Measurements from ENCODE around the gene CDH6. TPM values are rescaled to one million over a fixed set of nuclear protein-coding genes. Genes with fewer than 3 reads are reported as not detected.

CDH6 gene
- total and polyA plus RNA-seq, 2 of the 13 experiments (the other 11 are each of a cell fraction or from before 2014, with no cell fraction given), result not detected

DNA sequence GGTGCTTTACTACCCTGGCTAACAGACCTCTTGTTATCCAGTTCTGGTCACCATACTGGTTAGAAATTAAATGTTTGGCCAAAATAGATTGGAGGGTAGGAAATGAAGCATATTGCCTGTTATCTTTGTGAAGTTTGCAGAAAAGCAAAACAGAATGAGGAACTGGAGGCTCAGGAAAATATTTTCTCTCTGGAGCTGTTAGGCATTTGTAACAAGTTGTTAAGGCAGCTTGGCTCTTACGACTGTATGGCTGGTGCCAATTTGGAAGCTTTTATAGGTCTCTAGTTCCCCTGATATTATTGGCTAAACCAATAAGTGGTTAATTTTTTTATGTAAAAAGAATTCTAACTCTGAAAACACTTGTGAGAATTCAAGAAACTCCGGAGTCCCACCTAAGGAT, 35.8 kb downstream of the CDH6 start:
- Histone ChIP-seq H3K4me2 (ENCODE audit: low read depth, low read length) (no peak overlapping the region), H3K4me3 (replicated peaks in 1 of 3; ENCODE audit: insufficient read depth in 1 of 3, low read depth in 2 of 3, low read length in 3 of 3) (no peak overlapping the region), H3K9ac (ENCODE audit: insufficient read depth, low read depth, low read length) (no peak overlapping the region), H3K36me3 (replicated peaks in 1 of 2; ENCODE audit: control insufficient read depth in 1 of 2, insufficient read depth in 2 of 2, low read length in 2 of 2) (no peaks in the 10 kb centered on the region), H2AFZ (ENCODE audit: low read length) (no peak overlapping the region), H3K9me3 (ENCODE audit: low read length) (no peaks in the 10 kb centered on the region), H3K27ac (ENCODE audit: extremely low read length, insufficient read depth, low read length) (no peak overlapping the region), H3K4me1 (ENCODE audit: insufficient read depth, low read length) (no peaks in the 10 kb centered on the region), H3K79me2 (ENCODE audit: insufficient read depth, low read length) (no peaks in the 10 kb centered on the region), H4K20me1 (ENCODE audit: insufficient read depth, low read length) (no peaks in the 10 kb centered on the region), H3K27me3 (ENCODE audit: control insufficient read depth in 1 of 2, insufficient read depth in 2 of 2, low read length in 2 of 2) (no peaks in the 10 kb centered on the region)
- in situ Hi-C loops (cut with HindIII; ENCODE audit: extremely low pct_ligation_motif_present, low pct_unique_long_range_greater_than_20kb) (loop anchor here (25.0 kb wide), 1 partner anchor 1192 kb away; no protein-coding TSS in a partner anchor), intact Hi-C loops (cut with micrococcal nuclease; ENCODE audit: unreplicated experiment) (no loop called here)
- TF ChIP-seq ZSCAN20 (CRISPR knock-in tag; IDR thresholded peaks at IDR 0.05; ENCODE audit: borderline replicate concordance) (no peak), MAFF (IDR thresholded peaks at IDR 0.05; ENCODE audit: low read depth, low read length) (no peak), CENPX (CRISPR knock-in tag; IDR thresholded peaks at IDR 0.05) (no peak), PRMT3 (CRISPR knock-in tag; IDR thresholded peaks at IDR 0.05; ENCODE audit: borderline replicate concordance, low read depth) (no peak), ZNF354B (CRISPR knock-in tag; IDR thresholded peaks at IDR 0.05) (no peak), BRCA1 (CRISPR knock-in tag; IDR thresholded peaks at IDR 0.05) (no peak), TOE1 (CRISPR knock-in tag; IDR thresholded peaks at IDR 0.05) (no peak), ZNF296 (CRISPR knock-in tag; conservative IDR thresholded peaks at IDR 0.05) (no peak), NBN (conservative IDR thresholded peaks at IDR 0.05) (no peak), ZNF530 (CRISPR knock-in tag; IDR thresholded peaks at IDR 0.05; ENCODE audit: low read depth) (no peak), ZBTB3 (CRISPR knock-in tag; IDR thresholded peaks at IDR 0.05; ENCODE audit: borderline replicate concordance, low read depth) (no peak)
- TF ChIP-seq, protein P1, sequence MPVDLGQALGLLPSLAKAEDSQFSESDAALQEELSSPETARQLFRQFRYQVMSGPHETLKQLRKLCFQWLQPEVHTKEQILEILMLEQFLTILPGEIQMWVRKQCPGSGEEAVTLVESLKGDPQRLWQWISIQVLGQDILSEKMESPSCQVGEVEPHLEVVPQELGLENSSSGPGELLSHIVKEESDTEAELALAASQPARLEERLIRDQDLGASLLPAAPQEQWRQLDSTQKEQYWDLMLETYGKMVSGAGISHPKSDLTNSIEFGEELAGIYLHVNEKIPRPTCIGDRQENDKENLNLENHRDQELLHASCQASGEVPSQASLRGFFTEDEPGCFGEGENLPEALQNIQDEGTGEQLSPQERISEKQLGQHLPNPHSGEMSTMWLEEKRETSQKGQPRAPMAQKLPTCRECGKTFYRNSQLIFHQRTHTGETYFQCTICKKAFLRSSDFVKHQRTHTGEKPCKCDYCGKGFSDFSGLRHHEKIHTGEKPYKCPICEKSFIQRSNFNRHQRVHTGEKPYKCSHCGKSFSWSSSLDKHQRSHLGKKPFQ (CRISPR knock-in tag; IDR thresholded peaks at IDR 0.05; ENCODE audit: insufficient replicate concordance), result no peak
- TF ChIP-seq, protein P2, sequence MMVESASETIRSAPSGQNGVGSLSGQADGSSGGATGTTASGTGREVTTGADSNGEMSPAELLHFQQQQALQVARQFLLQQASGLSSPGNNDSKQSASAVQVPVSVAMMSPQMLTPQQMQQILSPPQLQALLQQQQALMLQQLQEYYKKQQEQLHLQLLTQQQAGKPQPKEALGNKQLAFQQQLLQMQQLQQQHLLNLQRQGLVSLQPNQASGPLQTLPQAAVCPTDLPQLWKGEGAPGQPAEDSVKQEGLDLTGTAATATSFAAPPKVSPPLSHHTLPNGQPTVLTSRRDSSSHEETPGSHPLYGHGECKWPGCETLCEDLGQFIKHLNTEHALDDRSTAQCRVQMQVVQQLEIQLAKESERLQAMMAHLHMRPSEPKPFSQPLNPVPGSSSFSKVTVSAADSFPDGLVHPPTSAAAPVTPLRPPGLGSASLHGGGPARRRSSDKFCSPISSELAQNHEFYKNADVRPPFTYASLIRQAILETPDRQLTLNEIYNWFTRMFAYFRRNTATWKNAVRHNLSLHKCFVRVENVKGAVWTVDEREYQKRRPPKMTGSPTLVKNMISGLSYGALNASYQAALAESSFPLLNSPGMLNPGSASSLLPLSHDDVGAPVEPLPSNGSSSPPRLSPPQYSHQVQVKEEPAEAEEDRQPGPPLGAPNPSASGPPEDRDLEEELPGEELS (CRISPR knock-in tag; IDR thresholded peaks at IDR 0.05), result no peak
- TF ChIP-seq, protein P3, sequence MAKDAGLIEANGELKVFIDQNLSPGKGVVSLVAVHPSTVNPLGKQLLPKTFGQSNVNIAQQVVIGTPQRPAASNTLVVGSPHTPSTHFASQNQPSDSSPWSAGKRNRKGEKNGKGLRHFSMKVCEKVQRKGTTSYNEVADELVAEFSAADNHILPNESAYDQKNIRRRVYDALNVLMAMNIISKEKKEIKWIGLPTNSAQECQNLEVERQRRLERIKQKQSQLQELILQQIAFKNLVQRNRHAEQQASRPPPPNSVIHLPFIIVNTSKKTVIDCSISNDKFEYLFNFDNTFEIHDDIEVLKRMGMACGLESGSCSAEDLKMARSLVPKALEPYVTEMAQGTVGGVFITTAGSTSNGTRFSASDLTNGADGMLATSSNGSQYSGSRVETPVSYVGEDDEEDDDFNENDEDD (CRISPR knock-in tag; IDR thresholded peaks at IDR 0.05; ENCODE audit: borderline replicate concordance), result no peak
- no TSS peak for BruUV-seq (replicated peaks)
- no peak for ATAC-seq
- CTCF ChIA-PET (ENCODE audit: low intra/inter-chr PET ratio, low total read pairs), result no interaction called here
- POLR2A ChIA-PET, result no interaction called here
- 44% methylated on average over 2 of the region's 2 CpGs for WGBS (ENCODE audit: low lambda C conversion rate)
- no peak for FAIRE-seq
- DNase-seq (ENCODE audit: low spot score), result no peak
